HepG2 (cell line): Measurements from ENCODE around the gene SVOP. TPM values are rescaled to one million over a fixed set of nuclear protein-coding genes. Genes with fewer than 3 reads are reported as not detected.

Experiments used
- SUZ12 ChIP-seq: fragments of 150-350 bp; IDR thresholded peaks from 2 replicates; pipeline ENCODE4 v1.6.1; 2014; ENCODE audit warnings: low read depth, low read length
- ZBTB14 ChIP-seq: sonication (generic); formaldehyde crosslinking; IDR thresholded peaks from 2 replicates; pipeline ENCODE4 v1.4.0; 2020; ENCODE audit warnings: missing genetic modification reagents
- ZBTB40 ChIP-seq, 2 experiments: fragments of 450-650 bp in 1 of 2; sonication (generic) in 1 of 2; formaldehyde crosslinking in 1 of 2; IDR thresholded peaks; 2 replicates each; pipeline versions ENCODE4 v1.6.1 to v1.8.0; 2016 to 2022; ENCODE audit warnings: antibody characterized with exemption in 1 of 2, mild to moderate bottlenecking in 1 of 2, missing genetic modification reagents in 1 of 2
- ZHX2 ChIP-seq, 2 experiments: sonication (generic) in 1 of 2; formaldehyde crosslinking in 1 of 2; IDR thresholded peaks; 2 replicates each; pipeline versions ENCODE4 v1.6.1 to v1.9.0; 2014 to 2022; ENCODE audit warnings: antibody characterized with exemption in 1 of 2, borderline replicate concordance in 1 of 2, inconsistent platforms in 1 of 2, low read depth in 1 of 2, missing genetic modification reagents in 1 of 2
- ZNF180 ChIP-seq: sonication (generic); formaldehyde crosslinking; IDR thresholded peaks from 2 replicates; pipeline ENCODE4 v1.4.0; 2020; ENCODE audit warnings: low read depth, missing genetic modification reagents, borderline replicate concordance
- polyA plus RNA-seq, 8 experiments: library from polyadenylated mRNA; depleted of rRNA in 3 of 8; stranded (reverse) in 7 of 8; unstranded in 1 of 8; fragments of >200 nt; fragmentation: Illumina TruSeq in 4 of 8; extraction: Trizol in 4 of 8; gene quantifications; 2 replicates each; pipeline versions ENCODE4 v1.2.1 to v1.2.3, GENCODE V29; 2011 to 2016; ENCODE audit warnings: low read depth in 4 of 8, missing spikeins in 1 of 8, mixed read lengths in 1 of 8; ENCODE audit not compliant: insufficient read depth in 1 of 8
- total RNA-seq, 5 experiments: library from RNA; depleted of rRNA; stranded (reverse); fragments of >200 nt; fragmentation: Illumina TruSeq; extraction: Trizol; gene quantifications; 2 replicates each; pipeline ENCODE4 v1.2.3, GENCODE V29; 2016; ENCODE audit warnings: low read depth in 1 of 5

Gene SVOP
- total and polyA plus RNA-seq, 2 of the 13 experiments (the other 11 are each of a cell fraction or from before 2014, with no cell fraction given), result not detected

- TF ChIP-seq ZHX2 (IDR thresholded peaks at IDR 0.05; ENCODE audit: low read depth), result no peak
- TF ChIP-seq ZHX2 (CRISPR knock-in tag; IDR thresholded peaks at IDR 0.05; ENCODE audit: borderline replicate concordance), result no peak
- no peak for TF ChIP-seq ZNF180
- TF ChIP-seq ZBTB40 (IDR thresholded peaks at IDR 0.05), result no peak
- TF ChIP-seq ZBTB40 (CRISPR knock-in tag; IDR thresholded peaks at IDR 0.05), result no peak
- TF ChIP-seq ZBTB14 (CRISPR knock-in tag), result no peak
- no peak for TF ChIP-seq SUZ12
Measured at GRCh38 chr12:108876550-108876949, 144.3 kb downstream of the SVOP start (continued).
